ENCODE results near the gene SLC18A3. TPM values are rescaled to one million over a fixed set of nuclear protein-coding genes. Genes with fewer than 3 reads are reported as not detected.

Gene SLC18A3
- total RNA-seq, 4 donors from 2014 or later, result not detected

DNA sequence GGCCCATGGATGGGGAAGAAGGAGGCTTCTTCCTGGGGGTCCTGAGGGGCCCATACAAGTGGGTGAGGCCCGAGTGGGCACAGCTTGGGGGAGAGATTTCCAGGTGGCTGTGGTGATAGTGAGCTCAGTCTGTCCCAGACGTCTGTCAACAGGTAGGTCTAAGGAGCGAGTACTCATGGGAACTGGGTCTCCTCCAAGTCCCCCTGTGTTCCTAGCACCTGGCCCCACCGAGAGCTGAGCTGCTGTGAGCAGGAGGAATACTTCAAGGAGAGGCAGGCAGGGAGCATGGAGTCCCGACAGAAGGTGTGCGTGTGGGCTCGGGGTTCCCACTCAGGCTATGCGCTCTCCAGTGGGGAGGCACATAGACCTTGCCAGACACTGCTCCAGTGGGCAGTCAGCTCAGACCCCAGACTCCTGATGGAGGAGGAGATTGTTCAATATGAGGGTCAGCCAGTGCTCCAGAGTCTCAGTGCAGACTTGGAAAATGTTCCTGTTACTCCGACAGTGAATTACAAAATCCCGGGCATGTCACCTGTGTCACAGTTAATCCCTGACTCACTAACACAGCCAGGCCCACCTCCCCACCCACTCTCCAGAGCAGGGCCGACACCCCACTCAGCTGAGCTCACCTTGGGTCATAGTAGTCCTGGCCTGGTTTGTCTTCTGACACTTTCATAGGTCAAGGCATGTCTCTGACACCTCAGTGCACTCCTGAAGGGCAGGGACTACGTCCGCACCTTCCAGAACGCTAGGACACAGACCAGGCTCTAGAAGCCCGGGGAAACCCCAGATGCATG lies 41.1 kb downstream of the SLC18A3 start:
- H3K9me3 ChIP-seq, result no peaks in the 10 kb centered on the region
- intact Hi-C loops (cut with DNase I), result no loop called here
- 71 to 82% methylated on average over 11 to 14 of the region's 15 CpGs for WGBS, 2 donors
- H3K36me3 ChIP-seq, result no peaks in the 10 kb centered on the region
- no peak for TF ChIP-seq POLR2A (IDR thresholded peaks at IDR 0.05)
- TF ChIP-seq, protein P1, sequence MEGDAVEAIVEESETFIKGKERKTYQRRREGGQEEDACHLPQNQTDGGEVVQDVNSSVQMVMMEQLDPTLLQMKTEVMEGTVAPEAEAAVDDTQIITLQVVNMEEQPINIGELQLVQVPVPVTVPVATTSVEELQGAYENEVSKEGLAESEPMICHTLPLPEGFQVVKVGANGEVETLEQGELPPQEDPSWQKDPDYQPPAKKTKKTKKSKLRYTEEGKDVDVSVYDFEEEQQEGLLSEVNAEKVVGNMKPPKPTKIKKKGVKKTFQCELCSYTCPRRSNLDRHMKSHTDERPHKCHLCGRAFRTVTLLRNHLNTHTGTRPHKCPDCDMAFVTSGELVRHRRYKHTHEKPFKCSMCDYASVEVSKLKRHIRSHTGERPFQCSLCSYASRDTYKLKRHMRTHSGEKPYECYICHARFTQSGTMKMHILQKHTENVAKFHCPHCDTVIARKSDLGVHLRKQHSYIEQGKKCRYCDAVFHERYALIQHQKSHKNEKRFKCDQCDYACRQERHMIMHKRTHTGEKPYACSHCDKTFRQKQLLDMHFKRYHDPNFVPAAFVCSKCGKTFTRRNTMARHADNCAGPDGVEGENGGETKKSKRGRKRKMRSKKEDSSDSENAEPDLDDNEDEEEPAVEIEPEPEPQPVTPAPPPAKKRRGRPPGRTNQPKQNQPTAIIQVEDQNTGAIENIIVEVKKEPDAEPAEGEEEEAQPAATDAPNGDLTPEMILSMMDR (IDR thresholded peaks at IDR 0.05), result no peak
- no peak for DNase-seq
- H3K27ac ChIP-seq, result no peak overlapping the region
- no peaks in the 10 kb centered on the region for H3K27me3 ChIP-seq
- no peak overlapping the region for H3K4me3 ChIP-seq (replicated peaks in 1 of 3)
- H3K4me1 ChIP-seq, result no peaks in the 10 kb centered on the region

DNA sequence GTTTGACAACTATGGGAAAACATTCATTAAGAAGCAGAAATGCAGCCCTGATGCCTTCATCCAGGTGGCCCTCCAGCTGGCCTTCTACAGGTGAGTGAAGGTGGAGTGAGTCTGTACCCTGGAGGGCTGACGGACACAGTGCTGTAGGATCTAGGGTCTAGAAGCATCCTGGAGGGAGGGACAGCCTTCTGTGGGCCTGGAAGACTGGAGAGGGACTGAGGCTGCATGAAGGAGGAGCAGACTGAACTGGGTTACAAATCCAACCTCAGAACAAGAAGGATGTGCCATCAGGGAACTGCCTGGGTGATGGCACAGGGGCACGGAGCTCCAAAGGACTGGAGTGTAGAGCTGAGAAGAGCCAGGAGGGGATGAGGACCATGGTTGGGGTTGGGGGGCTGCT lies 41.8 kb downstream of the SLC18A3 start:
- TF ChIP-seq, protein P1 (IDR thresholded peaks at IDR 0.05), result no peak
- no peak for TF ChIP-seq POLR2A (IDR thresholded peaks at IDR 0.05)
- Histone ChIP-seq H3K27me3 (no peaks in the 10 kb centered on the region), H3K9me3 (no peaks in the 10 kb centered on the region), H3K36me3 (no peaks in the 10 kb centered on the region), H3K4me3 (replicated peaks in 1 of 3) (no peak overlapping the region), H3K4me1 (no peaks in the 10 kb centered on the region), H3K27ac (no peak overlapping the region)
- intact Hi-C loops (cut with DNase I), result no loop called here
- 60 to 87% methylated on average over 2 of the region's 2 CpGs for WGBS, 2 donors
- no peak for DNase-seq

DNA sequence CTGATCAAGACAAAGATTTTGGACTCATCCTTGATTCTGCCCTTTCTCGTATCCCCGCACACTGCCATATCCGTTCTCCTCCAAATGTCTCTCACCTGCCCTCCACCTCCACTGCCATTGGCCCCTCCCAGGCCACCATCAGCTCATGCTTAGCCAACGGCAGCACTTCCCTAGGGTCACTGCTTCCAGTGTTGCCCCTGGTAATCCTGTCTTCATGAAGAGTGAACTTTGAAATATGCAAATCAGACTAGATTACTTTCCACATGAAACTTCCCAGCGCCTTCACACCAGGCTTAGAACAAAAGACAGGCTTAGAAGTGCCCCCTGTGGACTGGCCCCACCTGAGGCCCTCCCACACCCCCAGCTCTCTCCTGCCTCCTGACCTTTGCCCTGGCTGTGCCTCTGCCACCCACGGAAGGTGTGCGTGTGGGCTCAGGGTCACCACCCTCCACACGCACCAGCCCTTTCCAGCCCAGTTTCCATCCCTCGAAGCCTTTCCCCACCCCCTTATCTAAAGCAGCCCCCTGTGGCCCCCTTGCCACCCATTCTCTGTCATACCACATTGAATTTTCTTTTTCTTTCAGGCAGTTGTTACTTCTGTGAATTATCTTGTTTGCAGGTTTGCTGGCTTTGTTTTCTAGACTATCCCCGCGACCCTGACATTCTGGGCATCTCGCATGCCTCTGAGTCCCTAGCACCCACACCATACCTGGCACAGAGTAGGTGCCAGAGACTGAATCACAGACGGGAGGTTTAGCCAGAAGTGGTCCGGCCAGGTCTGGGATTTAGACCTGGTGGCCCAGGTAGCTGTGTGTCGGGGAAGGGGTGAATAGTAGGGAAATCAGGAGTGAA lies 42.5 kb downstream of the SLC18A3 start:
- Histone ChIP-seq H3K27ac (no peak overlapping the region), H3K27me3 (no peaks in the 10 kb centered on the region), H3K9me3 (no peaks in the 10 kb centered on the region), H3K36me3 (no peaks in the 10 kb centered on the region), H3K4me3 (replicated peaks in 1 of 3) (no peak overlapping the region), H3K4me1 (no peaks in the 10 kb centered on the region)
- no peak for DNase-seq
- TF ChIP-seq, protein P1 (IDR thresholded peaks at IDR 0.05), result no peak
- intact Hi-C loops (cut with DNase I), result no loop called here
- WGBS, 2 donors, result 77 to 78% methylated on average over 15 of the region's 15 CpGs

DNA sequence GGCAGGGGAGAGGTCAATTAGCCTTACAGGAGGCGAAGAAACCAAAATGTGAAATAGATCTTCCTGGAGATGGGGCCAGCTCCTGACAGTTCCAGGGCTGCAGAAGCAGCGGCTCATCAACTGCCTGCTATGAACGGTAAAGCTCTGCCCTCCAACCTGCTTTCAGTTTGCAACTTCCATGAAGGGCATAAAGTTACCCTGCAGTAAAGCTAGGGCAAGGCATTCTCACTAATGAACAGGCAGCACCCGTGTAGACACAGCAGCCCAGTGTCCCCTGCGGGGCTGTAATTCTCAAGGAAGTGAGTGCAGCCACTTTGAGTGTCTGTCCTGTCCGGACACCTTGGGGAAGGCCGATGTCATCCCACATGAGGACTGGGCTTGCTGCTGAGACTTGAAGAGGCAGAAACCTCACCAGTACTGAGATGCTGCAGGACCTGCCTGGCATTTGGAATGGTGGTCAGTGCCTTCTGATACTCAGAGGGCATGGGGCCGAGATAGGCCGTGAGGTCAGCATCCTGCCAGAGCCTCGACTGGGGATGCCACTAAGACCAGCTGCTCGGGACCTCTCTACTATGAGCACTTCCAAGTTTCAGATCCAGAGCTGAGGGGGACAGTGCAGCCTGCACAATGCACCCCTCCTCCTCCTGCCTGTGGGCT lies 43.3 kb downstream of the SLC18A3 start:
- intact Hi-C loops (cut with DNase I), result no loop called here
- WGBS, 2 donors, result 70 to 77% methylated on average over 8 to 11 of the region's 11 CpGs
- DNase-seq, result no peak

More for the DNA sequence above, 43.3 kb downstream of the SLC18A3 start:
- no peaks in the 10 kb centered on the region for H3K9me3 ChIP-seq
- no peak overlapping the region for H3K4me3 ChIP-seq (replicated peaks in 1 of 3)
- no peak overlapping the region for H3K27ac ChIP-seq
- no peaks in the 10 kb centered on the region for H3K4me1 ChIP-seq
- no peaks in the 10 kb centered on the region for H3K36me3 ChIP-seq
- TF ChIP-seq, protein P1 (IDR thresholded peaks at IDR 0.05), result no peak
- no peak for TF ChIP-seq POLR2A (IDR thresholded peaks at IDR 0.05)
- H3K27me3 ChIP-seq, result no peaks in the 10 kb centered on the region

All from thyroid gland (tissue), 4 donors.